Upper lobe of left lung (tissue), 6 donors: ENCODE data around the gene LOXL1. TPM values are rescaled to one million over a fixed set of nuclear protein-coding genes. Genes with fewer than 3 reads are reported as not detected.
A peak's percentile ranks its signal among the peaks of the same experiment; 100 is the strongest.
"Not testable (repeated sequence)": the region's sequence is repeated elsewhere in the genome, so short reads cannot be mapped to it uniquely, and the experiment has no call there.

ENCODE experiments used
- ATAC-seq, 2 donors: fragments of 200-7000 bp; cut with Tn5 transposase; one replicate each; pipeline ENCODE4 v1.9.1; 2022; ENCODE audit warnings: mild to moderate bottlenecking in 2 of 2, moderate library complexity in 2 of 2; ENCODE audit not compliant: low FRiP score in 2 of 2
- DNase-seq, 2 donors: peaks; one replicate each; pipeline ENCODE4 v3.0.0-alpha.2; 2019 to 2020
- H3K27ac ChIP-seq, 4 donors: fragments of 200-600 bp; sonication (generic); one replicate each; pipeline ENCODE4 v1.5.1; 2016 to 2019
- H3K27me3 ChIP-seq, 4 donors: fragments of 200-600 bp; sonication (generic); one replicate each; pipeline ENCODE4 v1.5.1; 2017 to 2019
- H3K36me3 ChIP-seq, 4 donors: fragments of 200-600 bp; sonication (generic); one replicate each; pipeline ENCODE4 v1.5.1; 2016 to 2019
- H3K4me1 ChIP-seq, 4 donors: fragments of 200-600 bp; sonication (generic); one replicate each; pipeline ENCODE4 v1.5.1; 2018 to 2019
- H3K4me3 ChIP-seq, 4 donors: fragments of 200-600 bp; sonication (generic); one replicate each; pipeline ENCODE4 v1.5.1; 2017 to 2019; ENCODE audit warnings: mild to moderate bottlenecking in 2 of 4, moderate library complexity in 1 of 4
- H3K9me3 ChIP-seq, 4 donors: fragments of 200-600 bp; sonication (generic); one replicate each; pipeline ENCODE4 v1.5.1; 2018 to 2019
- CTCF ChIP-seq, 6 experiments: fragments of 450-650 bp in 4 of 6; fragments of 200-600 bp in 2 of 6; sonication (generic) in 2 of 6; IDR thresholded peaks; one replicate each; pipeline ENCODE4 v1.5.1; 2016 to 2019; ENCODE audit warnings: antibody characterized with exemption in 6 of 6
- EP300 ChIP-seq, 4 donors: sonication (generic); formaldehyde crosslinking; IDR thresholded peaks; one replicate each; pipeline ENCODE4 v1.5.1; 2017; ENCODE audit warnings: antibody characterized with exemption in 4 of 4, control low read depth in 2 of 4
- POLR2A ChIP-seq, 4 donors: fragments of 450-650 bp; IDR thresholded peaks; one replicate each; pipeline ENCODE4 v1.5.1; 2016 to 2017; ENCODE audit warnings: antibody characterized with exemption in 4 of 4, mild to moderate bottlenecking in 2 of 4
- POLR2AphosphoS5 ChIP-seq, 2 donors: sonication (generic); formaldehyde crosslinking; IDR thresholded peaks; one replicate each; pipeline ENCODE4 v1.5.1; 2017; ENCODE audit warnings: antibody characterized with exemption in 2 of 2
- WGBS, 2 donors: methylation state at CpG; one replicate each; pipeline ENCODE4 v1.1.5; 2017 to 2018; 5-methylcytosine and 5-hydroxymethylcytosine counted together
- total RNA-seq, 6 donors: library from RNA; depleted of rRNA in 4 of 6; stranded (reverse); fragments of >200 nt in 4 of 6; gene quantifications; one replicate each; pipeline versions ENCODE4 v1.1.0 to v1.2.1, GENCODE V29; 2016 to 2021
- donor health status: DM: no; HTN: no; CAD: no; lungs with moderate emphysema.
- donor health status: DM: no; HTN: yes; CAD: no; lungs with severe emphysema.

Gene LOXL1
- total RNA-seq, 6 donors from 2014 or later, result 6.0 to 25.9 (median 8.0) TPM

- Histone ChIP-seq H3K36me3 (no peaks in the 10 kb centered on the region), H3K27me3 (no peaks in the 10 kb centered on the region), H3K4me1 (peaks cover 5 to 27% (median 20%) of the 10 kb centered on the region in 4 donors), H3K27ac (no peak overlapping the region), H3K9me3 (no peaks in the 10 kb centered on the region), H3K4me3 (no peak overlapping the region)
- 80 to 95% methylated on average over 7 to 9 of the region's 10 CpGs for WGBS, 2 donors
- ATAC-seq, result no peak
- no peak for TF ChIP-seq POLR2A (IDR thresholded peaks at IDR 0.05)
- TF ChIP-seq CTCF (IDR thresholded peaks at IDR 0.05), result no peak
- no peak for TF ChIP-seq POLR2AphosphoS5 (IDR thresholded peaks at IDR 0.05)
- no peak for DNase-seq
Observed at GRCh38 chr15:73937296-73937695, 11.0 kb downstream of the LOXL1 start.

GRCh38 chr15:73937726-73938125, 11.5 kb downstream of the LOXL1 start:
- no peak for TF ChIP-seq POLR2A (IDR thresholded peaks at IDR 0.05)
- TF ChIP-seq EP300 (IDR thresholded peaks at IDR 0.05), result no peak
- no peak for TF ChIP-seq CTCF (IDR thresholded peaks at IDR 0.05)
- no peak for TF ChIP-seq POLR2AphosphoS5 (IDR thresholded peaks at IDR 0.05)
- DNase-seq (no peak), ATAC-seq (no peak)
- 93 to 94% methylated on average over 11 of the region's 11 CpGs for WGBS, 2 donors
- Histone ChIP-seq H3K27ac (no peak overlapping the region), H3K36me3 (no peaks in the 10 kb centered on the region), H3K9me3 (no peaks in the 10 kb centered on the region), H3K27me3 (no peaks in the 10 kb centered on the region), H3K4me3 (no peak overlapping the region), H3K4me1 (peaks cover 5 to 27% (median 20%) of the 10 kb centered on the region in 4 donors)

GRCh38 chr15:73938516-73938915, 12.3 kb downstream of the LOXL1 start:
- 96 to 98% methylated on average over 8 of the region's 8 CpGs for WGBS, 2 donors
- H3K4me3 ChIP-seq, H3K27ac ChIP-seq, ATAC-seq, H3K9me3 ChIP-seq, H3K27me3 ChIP-seq, DNase-seq, H3K36me3 ChIP-seq: not testable (repeated sequence)
- H3K4me1 ChIP-seq, result peaks cover 5 to 27% (median 20%) of the 10 kb centered on the region in 4 donors

- WGBS, 2 donors, result 74 to 85% methylated on average over 3 to 4 of the region's 4 CpGs
- no peak for ATAC-seq
- DNase-seq, result no peak
- Histone ChIP-seq H3K27ac (no peak overlapping the region), H3K4me1 (peaks cover 5 to 26% (median 20%) of the 10 kb centered on the region in 4 donors), H3K4me3 (no peak overlapping the region), H3K27me3 (no peaks in the 10 kb centered on the region), H3K36me3 (no peaks in the 10 kb centered on the region), H3K9me3 (no peaks in the 10 kb centered on the region)
- no peak for TF ChIP-seq POLR2AphosphoS5 (IDR thresholded peaks at IDR 0.05)
- TF ChIP-seq CTCF (IDR thresholded peaks at IDR 0.05), result no peak
- TF ChIP-seq EP300 (IDR thresholded peaks at IDR 0.05), result no peak
- no peak for TF ChIP-seq POLR2A (IDR thresholded peaks at IDR 0.05)
Observed at GRCh38 chr15:73939138-73939537, 12.9 kb downstream of the LOXL1 start.

- Histone ChIP-seq H3K4me1 (peaks cover 5 to 19% (median 15%) of the 10 kb centered on the region in 4 donors), H3K36me3 (no peaks in the 10 kb centered on the region), H3K9me3 (no peaks in the 10 kb centered on the region), H3K4me3 (no peak overlapping the region), H3K27me3 (no peaks in the 10 kb centered on the region), H3K27ac (no peak overlapping the region)
- 71 to 85% methylated on average over 7 to 8 of the region's 8 CpGs for WGBS, 2 donors
- DNase-seq (no peak), ATAC-seq (peak; percentile 12 to 26)
- TF ChIP-seq POLR2AphosphoS5 (IDR thresholded peaks at IDR 0.05) (no peak), EP300 (IDR thresholded peaks at IDR 0.05) (no peak)
Observed at GRCh38 chr15:73940061-73940981, 14.1 kb downstream of the LOXL1 start.
